PC-9 (cell line): ENCODE results near the gene KRTAP10-10. TPM values are rescaled to one million over a fixed set of nuclear protein-coding genes. Genes with fewer than 3 reads are reported as not detected.
"Not testable (repeated sequence)": the region's sequence is repeated elsewhere in the genome, so short reads cannot be mapped to it uniquely, and the experiment has no call there.

Source experiments
- BruUV-seq: library from RNA; stranded (reverse); fragments of 400-500 nt; replicated peaks from 2 replicates; lab custom pipeline; 2021; lab: Mats Ljungman, UMichigan
- CTCF ChIA-PET: fragments of 300-600 bp; sonication (Branson Sonifier 250); formaldehyde crosslinking; loops from one replicate; lab custom pipeline; 2022; ENCODE audit warnings: antibody characterized with exemption; lab: Charles Lee
- POLR2A ChIA-PET: fragments of 300-600 bp; sonication (Branson Sonifier 250); formaldehyde crosslinking; loops from one replicate; lab custom pipeline; 2022; ENCODE audit warnings: antibody characterized with exemption; ENCODE audit not compliant: unreplicated experiment; lab: Charles Lee
- DNase-seq, 2 experiments: peaks; one replicate each; pipeline versions ENCODE4 v3.0.0 to v3.0.0-alpha.2; 2015 to 2022; ENCODE audit warnings: mixed read lengths in 1 of 2
- H2AFZ ChIP-seq: fragments of 200-600 bp; sonication (generic); 2 replicates; pipeline ENCODE4 v1.8.1; 2017; ENCODE audit warnings: antibody characterized with exemption
- H3F3A ChIP-seq: fragments of 200-600 bp; sonication (generic); 2 replicates; pipeline ENCODE4 v1.8.1; 2017; ENCODE audit warnings: antibody characterized with exemption, mild to moderate bottlenecking, low read depth; ENCODE audit not compliant: insufficient read depth
- H3K27ac ChIP-seq: fragments of 200-600 bp; sonication (generic); 2 replicates; pipeline ENCODE4 v1.6.1; 2016; ENCODE audit warnings: mixed run types
- H3K27me3 ChIP-seq: fragments of 200-600 bp; sonication (generic); 2 replicates; pipeline ENCODE4 v1.6.1; 2016; ENCODE audit warnings: low read depth, mixed run types; ENCODE audit not compliant: insufficient read depth
- H3K36me3 ChIP-seq: fragments of 200-600 bp; sonication (generic); 2 replicates; pipeline ENCODE4 v1.6.1; 2016; ENCODE audit warnings: low read depth, mixed run types
- H3K4me1 ChIP-seq: fragments of 200-600 bp; sonication (generic); replicated peaks from 2 replicates; pipeline ENCODE4 v1.6.1; 2016; ENCODE audit warnings: mixed run types; ENCODE audit not compliant: insufficient read depth
- H3K4me2 ChIP-seq: fragments of 200-600 bp; sonication (generic); 2 replicates; pipeline ENCODE4 v1.6.1; 2017; ENCODE audit warnings: mixed run types
- H3K4me3 ChIP-seq: fragments of 200-600 bp; sonication (generic); 2 replicates; pipeline ENCODE4 v1.6.1; 2016; ENCODE audit warnings: mixed run types
- H3K79me2 ChIP-seq: fragments of 200-600 bp; sonication (generic); 2 replicates; pipeline ENCODE4 v1.6.1; 2017; ENCODE audit warnings: low read depth, mixed run types
- H3K9me2 ChIP-seq: fragments of 200-600 bp; sonication (generic); 2 replicates; pipeline ENCODE4 v1.8.1; 2017; ENCODE audit warnings: mild to moderate bottlenecking; ENCODE audit not compliant: insufficient read depth
- H3K9me3 ChIP-seq: fragments of 200-600 bp; sonication (generic); 2 replicates; pipeline ENCODE4 v1.8.1; 2016; ENCODE audit warnings: low read depth; ENCODE audit not compliant: insufficient read depth
- H4K20me1 ChIP-seq: fragments of 200-600 bp; sonication (generic); 2 replicates; pipeline ENCODE4 v1.8.1; 2017; ENCODE audit not compliant: insufficient read depth
- CTCF ChIP-seq: fragments of 200-600 bp; sonication (generic); conservative IDR thresholded peaks from 2 replicates; pipeline ENCODE4 v1.6.1; 2017; ENCODE audit warnings: mixed run types, antibody characterized with exemption, mild to moderate bottlenecking, moderate library complexity
- EZH2 ChIP-seq: fragments of 200-600 bp; sonication (generic); IDR thresholded peaks from 2 replicates; pipeline ENCODE4 v1.8.0; 2017; ENCODE audit warnings: antibody characterized with exemption, low read depth
- intact Hi-C: fragments of 100-400 bp; cut with micrococcal nuclease; formaldehyde crosslinking; loops from one replicate; pipeline ENCODE4 v1.10.0; 2022; ENCODE audit not compliant: unreplicated experiment
- total RNA-seq: library from RNA; stranded (reverse); gene quantifications from 2 replicates; pipeline ENCODE4 v1.2.3, GENCODE V29; 2021

The KRTAP10-10 gene
- total RNA-seq, 1 experiment from 2014 or later: not detected

GRCh38 chr21:44657635-44658540, 20.7 kb downstream of the KRTAP10-10 start, which contains the start of gene KRTAP12-3:
Gene KRTAP12-3, plus strand, starts transcription at chr21:44657932. Its CDS starts 48 bp downstream, at chr21:44657980.
- no peaks in the 10 kb centered on the region for H4K20me1 ChIP-seq
- H3K27me3 ChIP-seq: peaks cover 69% of the 10 kb centered on the region
- H3K79me2 ChIP-seq: no peaks in the 10 kb centered on the region
- H3K4me2 ChIP-seq: no peak within 1 kb of the TSS
- H3K4me3 ChIP-seq: no peak within 1 kb of the TSS
- no peaks in the 10 kb centered on the region for H3K36me3 ChIP-seq
- POLR2A ChIA-PET: no interaction called here
- no peak for DNase-seq
- no peak within 1 kb of the TSS for H3K27ac ChIP-seq
- CTCF ChIA-PET: no interaction called here
- H3K4me1 ChIP-seq: no peaks in the 10 kb centered on the region
- H3K9me2 ChIP-seq: no peaks in the 10 kb centered on the region
- H2AFZ ChIP-seq: no peak within 1 kb of the TSS
- H3K9me3 ChIP-seq: no peaks in the 10 kb centered on the region
- intact Hi-C loops: no loop called here
- no peaks in the 10 kb centered on the region for H3F3A ChIP-seq
- no peak for TF ChIP-seq EZH2
- TF ChIP-seq CTCF: no peak
- no TSS peak for BruUV-seq

DNA sequence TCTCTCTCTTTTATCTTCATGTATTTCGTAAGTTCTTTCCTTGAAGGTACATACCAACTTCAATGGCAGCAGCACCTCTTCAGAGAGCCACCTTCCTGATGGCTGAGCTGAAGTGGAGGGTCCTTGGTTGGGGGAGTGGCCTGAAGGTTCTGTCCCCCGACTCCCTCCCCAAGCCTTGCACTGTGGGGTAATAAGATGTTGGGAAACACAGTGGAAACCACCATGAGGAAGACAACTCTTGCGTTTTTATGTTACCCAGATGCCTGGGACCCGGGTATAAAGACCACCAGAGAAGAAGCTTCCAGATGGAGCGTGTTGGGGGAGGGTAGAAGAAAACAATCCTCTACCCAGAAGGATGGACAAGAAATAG, 21.4 kb downstream of the KRTAP10-10 start:
- H3K27ac ChIP-seq: no peak overlapping the region
- no peaks in the 10 kb centered on the region for H3K9me2 ChIP-seq
- POLR2A ChIA-PET: no interaction called here
- H3F3A ChIP-seq: no peaks in the 10 kb centered on the region
- intact Hi-C loops: no loop called here
- TF ChIP-seq EZH2: no peak
- TF ChIP-seq CTCF: no peak
- H3K9me3 ChIP-seq: no peaks in the 10 kb centered on the region
- no peak overlapping the region for H2AFZ ChIP-seq
- H4K20me1 ChIP-seq: no peaks in the 10 kb centered on the region
- CTCF ChIA-PET: no interaction called here
- no peak for DNase-seq
- H3K4me2 ChIP-seq: no peak overlapping the region
- no peaks in the 10 kb centered on the region for H3K4me1 ChIP-seq
- H3K4me3 ChIP-seq: no peak overlapping the region
- BruUV-seq: no TSS peak
- no peaks in the 10 kb centered on the region for H3K36me3 ChIP-seq
- H3K79me2 ChIP-seq: no peaks in the 10 kb centered on the region
- peaks cover 63% of the 10 kb centered on the region for H3K27me3 ChIP-seq

GRCh38 chr21:44658913-44659595, 21.9 kb downstream of the KRTAP10-10 start:
- TF ChIP-seq EZH2: no peak
- no peak for TF ChIP-seq CTCF
- H3K9me3 ChIP-seq: no peaks in the 10 kb centered on the region
- no peaks in the 10 kb centered on the region for H4K20me1 ChIP-seq
- no peak overlapping the region for H3K27ac ChIP-seq
- H3K4me3 ChIP-seq: no peak overlapping the region
- BruUV-seq: no TSS peak
- H2AFZ ChIP-seq: no peak overlapping the region
- no peak for DNase-seq
- H3K79me2 ChIP-seq: no peaks in the 10 kb centered on the region
- peaks cover 57% of the 10 kb centered on the region for H3K27me3 ChIP-seq
- ChIA-PET POLR2A (no interaction called here), CTCF (no interaction called here)
- H3K36me3 ChIP-seq: no peaks in the 10 kb centered on the region
- no peaks in the 10 kb centered on the region for H3K9me2 ChIP-seq
- no peaks in the 10 kb centered on the region for H3K4me1 ChIP-seq
- H3F3A ChIP-seq: no peaks in the 10 kb centered on the region
- intact Hi-C loops: no loop called here
- H3K4me2 ChIP-seq: no peak overlapping the region

GRCh38 chr21:44661567-44661966, 24.4 kb downstream of the KRTAP10-10 start:
- H3K36me3 ChIP-seq, BruUV-seq, H3K4me1 ChIP-seq, POLR2A ChIA-PET, DNase-seq, CTCF ChIA-PET, H3K9me2 ChIP-seq, H3F3A ChIP-seq, H4K20me1 ChIP-seq, H2AFZ ChIP-seq, intact Hi-C loops, H3K4me3 ChIP-seq, H3K79me2 ChIP-seq, H3K27ac ChIP-seq, H3K9me3 ChIP-seq, H3K4me2 ChIP-seq: not testable (repeated sequence)
- peaks cover 45% of the 10 kb centered on the region; the same call in 1 of the 2 replicates for H3K27me3 ChIP-seq
